GM12878 (cell line): ENCODE results near the gene LHX2. TPM values are rescaled to one million over a fixed set of nuclear protein-coding genes. Genes with fewer than 3 reads are reported as not detected.

Experiments used
- ATAC-seq: fragments of 200-7000 bp; cut with Tn5 transposase; 3 replicates; pipeline ENCODE4 v1.9.1; 2020; ENCODE audit warnings: mild to moderate bottlenecking, moderate library complexity
- BruUV-seq: library from RNA; stranded (reverse); fragments of 400-500 nt; replicated peaks from 2 replicates; lab custom pipeline; 2021; lab: Mats Ljungman, UMichigan
- CTCF ChIA-PET: fragments of 300-600 bp; sonication (Branson Sonifier 250); formaldehyde crosslinking; extraction: SDS; loops from one replicate; lab custom pipeline; 2021; ENCODE audit warnings: inconsistent platforms; lab: Yijun Ruan, JAX
- POLR2A ChIA-PET: fragments of 350-600 bp; formaldehyde crosslinking; extraction: SDS; loops from one replicate; lab custom pipeline; 2021; ENCODE audit warnings: inconsistent platforms; lab: Charles Lee
- RAD21 ChIA-PET: fragments of 300-600 bp; sonication (Branson Sonifier 250); formaldehyde crosslinking; loops from one replicate; lab custom pipeline; 2023; ENCODE audit warnings: antibody characterized with exemption; ENCODE audit not compliant: unreplicated experiment; lab: Charles Lee
- SMC1A ChIA-PET: fragments of 300-600 bp; sonication (Branson Sonifier 250); formaldehyde crosslinking; loops from one replicate; lab custom pipeline; 2023; ENCODE audit not compliant: unreplicated experiment, uncharacterized antibody; lab: Charles Lee
- DNase-seq: peaks from one replicate; pipeline ENCODE4 v3.0.0-alpha.2; 2011; ENCODE audit warnings: low read depth, low spot score
- FAIRE-seq: peaks from 3 replicates; lab custom pipeline; 2011; peaks lifted over from hg19 to GRCh38; lab: Jason Lieb, UNC
- H2AFZ ChIP-seq: 2 replicates; pipeline ENCODE4 v1.6.0; 2011; ENCODE audit warnings: low read depth, low read length, control low read depth; ENCODE audit not compliant: control insufficient read depth
- H3K27ac ChIP-seq: 2 replicates; pipeline ENCODE4 v1.5.1; 2011; ENCODE audit warnings: control low read depth; ENCODE audit not compliant: control insufficient read depth, insufficient read depth
- H3K27me3 ChIP-seq, 2 experiments: replicated peaks in 1 of 2; 2 replicates each; pipeline versions ENCODE4 v1.6.0 to v1.6.1; 2011; ENCODE audit warnings: low read length in 1 of 2; ENCODE audit not compliant: control insufficient read depth in 2 of 2, insufficient read depth in 2 of 2
- H3K36me3 ChIP-seq, 2 experiments: 2 replicates each; pipeline ENCODE4 v1.5.1; 2011; ENCODE audit warnings: low read length in 1 of 2; ENCODE audit not compliant: control insufficient read depth in 2 of 2, insufficient read depth in 2 of 2
- H3K4me1 ChIP-seq: 2 replicates; pipeline ENCODE4 v1.6.1; 2011; ENCODE audit warnings: mild to moderate bottlenecking, low read length, moderate library complexity, mixed read lengths; ENCODE audit not compliant: control insufficient read depth, insufficient read depth
- H3K4me2 ChIP-seq: 2 replicates; pipeline ENCODE4 v1.6.0; 2011; ENCODE audit warnings: control low read depth; ENCODE audit not compliant: control insufficient read depth, insufficient read depth
- H3K4me3 ChIP-seq: fragments of 200-600 bp; sonication (generic); 2 replicates; pipeline ENCODE4 v1.5.1; 2016
- H3K79me2 ChIP-seq: 2 replicates; pipeline ENCODE4 v1.6.0; 2011; ENCODE audit warnings: low read length; ENCODE audit not compliant: control insufficient read depth, insufficient read depth
- H3K9ac ChIP-seq: 2 replicates; pipeline ENCODE4 v1.8.0; 2011; ENCODE audit warnings: low read length, control low read depth, mixed read lengths; ENCODE audit not compliant: control insufficient read depth, insufficient read depth
- H3K9me3 ChIP-seq: replicated peaks from 3 replicates; pipeline ENCODE4 v1.5.1; 2011; ENCODE audit warnings: mild to moderate bottlenecking, low read length; ENCODE audit not compliant: control insufficient read depth, insufficient read depth
- H4K20me1 ChIP-seq: 2 replicates; pipeline ENCODE4 v1.6.0; 2011; ENCODE audit not compliant: control insufficient read depth, insufficient read depth
- EZH2 ChIP-seq: IDR thresholded peaks from 2 replicates; pipeline ENCODE4 v1.6.1; 2012; ENCODE audit warnings: low read depth, mild to moderate bottlenecking, control low read depth, inconsistent platforms, low read length, borderline replicate concordance; ENCODE audit not compliant: control insufficient read depth
- MAX ChIP-seq: IDR thresholded peaks from 2 replicates; pipeline ENCODE4 v1.6.1; 2012; ENCODE audit warnings: low read depth, low read length, improper control_type of control experiment
- NR2F1 ChIP-seq: fragments of 450-650 bp; conservative IDR thresholded peaks from 2 replicates; pipeline ENCODE4 v1.6.1; 2017; ENCODE audit warnings: mild to moderate bottlenecking
- PAX5 ChIP-seq: IDR thresholded peaks from 2 replicates; pipeline ENCODE4 v1.6.1; 2011; ENCODE audit warnings: low read depth, low read length, borderline replicate concordance
- POU2F2 ChIP-seq: IDR thresholded peaks from 3 replicates; pipeline ENCODE4 v1.6.1; 2011; ENCODE audit warnings: low read depth, mild to moderate bottlenecking, low read length, borderline replicate concordance
- RAD51 ChIP-seq: fragments of 450-650 bp; IDR thresholded peaks from 2 replicates; pipeline ENCODE4 v1.6.1; 2016; ENCODE audit warnings: moderate library complexity, mild to moderate bottlenecking, inconsistent platforms
- SREBF2 ChIP-seq: IDR thresholded peaks from 2 replicates; pipeline ENCODE4 v1.6.1; 2012; ENCODE audit warnings: mild to moderate bottlenecking, low read length
- ZBTB40 ChIP-seq: fragments of 450-650 bp; IDR thresholded peaks from 2 replicates; pipeline ENCODE4 v1.6.1; 2016; ENCODE audit warnings: mild to moderate bottlenecking, moderate library complexity, borderline replicate concordance
- WGBS: methylation state at CpG from one replicate; pipeline ENCODE4 v1.1.6; 2016; ENCODE audit warnings: low lambda C conversion rate; ENCODE audit not compliant: insufficient replicate concordance, insufficient coverage; ENCODE audit errors: missing lambda C conversion rate; 5-methylcytosine and 5-hydroxymethylcytosine counted together
- in situ Hi-C: fragments of 300-500 bp; cut with MboI; formaldehyde crosslinking; loops from 9 replicates; pipeline ENCODE4 v1.14.3; 2018; ENCODE audit warnings: mixed read lengths
- intact Hi-C: fragments of 100-400 bp; cut with micrococcal nuclease; formaldehyde crosslinking; loops from one replicate; pipeline ENCODE4 v1.14.2; 2022; ENCODE audit not compliant: unreplicated experiment
- polyA plus RNA-seq, 11 experiments: library from polyadenylated mRNA; depleted of rRNA in 4 of 11; unstranded in 6 of 11; stranded (reverse) in 5 of 11; fragments of >200 nt; fragmentation: Nextera tagmentation in 4 of 11; fragmentation: Illumina TruSeq in 1 of 11; extraction: Ambion mirVana in 4 of 11; extraction: Trizol in 1 of 11; gene quantifications; 1 replicate in 1 of 11; 2 replicates in 10 of 11; pipeline versions ENCODE4 v1.2.1 to v1.2.3, GENCODE V29; 2011 to 2016; ENCODE audit warnings: inconsistent platforms in 2 of 11, missing spikeins in 2 of 11, low read depth in 1 of 11
- total RNA-seq, 4 experiments: library from RNA; depleted of rRNA in 3 of 4; stranded (reverse); fragments of >200 nt in 3 of 4; fragmentation: Illumina TruSeq in 1 of 4; extraction: Trizol in 1 of 4; gene quantifications; 2 replicates each; pipeline versions ENCODE4 v1.2.1 to v1.2.3, GENCODE V29; 2013 to 2021
- TF ChIP-seq, protein P1 (sequence below): fragments of 450-650 bp; IDR thresholded peaks from 2 replicates; pipeline ENCODE4 v1.6.1; 2017; ENCODE audit warnings: low read depth, mild to moderate bottlenecking, moderate library complexity

LHX2 gene
- total and polyA plus RNA-seq, 10 of the 15 experiments (the other 5 are each of a cell fraction or from before 2014, with no cell fraction given), result 0.82 to 69.8 (median 5.3) TPM

- Histone ChIP-seq H3K4me2 (no peak overlapping the region), H3K4me1 (peaks cover 25% of the 10 kb centered on the region), H4K20me1 (peaks cover 4% of the 10 kb centered on the region; the same call in 1 of the 2 replicates), H3K27me3 (peaks cover 0 to 54% of the 10 kb centered on the region in 2 experiments; a peak in 3 of 4 replicates), H3K9ac (no peak overlapping the region), H3K4me3 (no peak overlapping the region), H3K79me2 (no peaks in the 10 kb centered on the region; the same call in 1 of the 2 replicates), H3K27ac (no peak overlapping the region), H2AFZ (no peak overlapping the region), H3K36me3 (no peaks in the 10 kb centered on the region), H3K9me3 (no peaks in the 10 kb centered on the region; the same call in 2 of the 3 replicates)
- intact Hi-C loops, result no loop called here
- ChIA-PET SMC1A (interaction anchor here (1.0 kb wide), 1 partner anchor 12 kb away, joined by 5 read pairs; no protein-coding TSS in a partner anchor), CTCF (no interaction called here), POLR2A (interaction anchor here (0.6 to 1.4 kb wide), 2 partner anchors 9 to 29 kb away, joined by 3 to 4 read pairs; no protein-coding TSS in a partner anchor), RAD21 (interaction anchor here (1.7 to 7.4 kb wide), 2 partner anchors 12 to 69 kb away, joined by 5 to 52 read pairs; no protein-coding TSS in a partner anchor)
- FAIRE-seq (peak; percentile 71), ATAC-seq (no peak), DNase-seq (no peak)
- WGBS, result 4% methylated on average over 29 of the region's 29 CpGs
- TF ChIP-seq EZH2, result peak; percentile 92; the same call in 1 of the 2 replicates
- TF ChIP-seq ZBTB40, result no peak
- TF ChIP-seq MAX, result peak; percentile 35; the same call in 1 of the 2 replicates
- TF ChIP-seq, protein P1, sequence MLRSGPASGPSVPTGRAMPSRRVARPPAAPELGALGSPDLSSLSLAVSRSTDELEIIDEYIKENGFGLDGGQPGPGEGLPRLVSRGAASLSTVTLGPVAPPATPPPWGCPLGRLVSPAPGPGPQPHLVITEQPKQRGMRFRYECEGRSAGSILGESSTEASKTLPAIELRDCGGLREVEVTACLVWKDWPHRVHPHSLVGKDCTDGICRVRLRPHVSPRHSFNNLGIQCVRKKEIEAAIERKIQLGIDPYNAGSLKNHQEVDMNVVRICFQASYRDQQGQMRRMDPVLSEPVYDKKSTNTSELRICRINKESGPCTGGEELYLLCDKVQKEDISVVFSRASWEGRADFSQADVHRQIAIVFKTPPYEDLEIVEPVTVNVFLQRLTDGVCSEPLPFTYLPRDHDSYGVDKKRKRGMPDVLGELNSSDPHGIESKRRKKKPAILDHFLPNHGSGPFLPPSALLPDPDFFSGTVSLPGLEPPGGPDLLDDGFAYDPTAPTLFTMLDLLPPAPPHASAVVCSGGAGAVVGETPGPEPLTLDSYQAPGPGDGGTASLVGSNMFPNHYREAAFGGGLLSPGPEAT, result no peak
- no peak for TF ChIP-seq PAX5
- peak; percentile 10; the same call in 1 of the 3 replicates for TF ChIP-seq POU2F2
- no peak for TF ChIP-seq SREBF2
- no peak for TF ChIP-seq NR2F1
- TF ChIP-seq RAD51, result no peak
- BruUV-seq, result no TSS peak
- in situ Hi-C loops, result no loop called here
These were observed 1.9 kb upstream of the LHX2 start for GRCh38 chr9:124009531-124010217.
